Measurements from ENCODE around the gene DOCK8. TPM values are rescaled to one million over a fixed set of nuclear protein-coding genes. Genes with fewer than 3 reads are reported as not detected.

Gene DOCK8
- total RNA-seq, 6 experiments from 2014 or later = 5.8 to 20.5 (median 9.5) TPM

GRCh38 chr9:482739-483138, 268.1 kb downstream of the DOCK8 start:
- peaks cover 0 to 65% of the 10 kb centered on the region in 2 donors for H3K27me3 ChIP-seq
- H3K9me3 ChIP-seq = no peaks in the 10 kb centered on the region
- no peak for DNase-seq
- no peak overlapping the region for H3K27ac ChIP-seq
- H3K4me1 ChIP-seq = no peaks in the 10 kb centered on the region
- intact Hi-C loops (cut with DNase I) = no loop called here
- 88% methylated on average over 6 of the region's 7 CpGs for WGBS (ENCODE audit: insufficient coverage, low coverage, low lambda C conversion rate, missing lambda C conversion rate)
- TF ChIP-seq POLR2A (IDR thresholded peaks at IDR 0.05) (no peak), CTCF (IDR thresholded peaks at IDR 0.05) (no peak)
- H3K4me3 ChIP-seq = no peak overlapping the region
- no peak for ATAC-seq
- H3K36me3 ChIP-seq = no peaks in the 10 kb centered on the region

- Histone ChIP-seq H3K36me3 (no peaks in the 10 kb centered on the region), H3K27ac (no peak overlapping the region), H3K4me1 (peaks cover 0 to 13% (median 3%) of the 10 kb centered on the region in 4 donors), H3K9me3 (no peaks in the 10 kb centered on the region), H3K27me3 (peaks cover 0 to 48% of the 10 kb centered on the region in 2 donors), H3K4me3 (no peak overlapping the region)
- intact Hi-C loops (cut with DNase I) = no loop called here
- TF ChIP-seq POLR2A (IDR thresholded peaks at IDR 0.05) (no peak), CTCF (IDR thresholded peaks at IDR 0.05) (no peak)
- WGBS (ENCODE audit: insufficient coverage, low coverage, low lambda C conversion rate, missing lambda C conversion rate) = 68% methylated on average over 4 of the region's 4 CpGs
- no peak for DNase-seq
- no peak for ATAC-seq
Measured at GRCh38 chr9:486156-486555, 271.5 kb downstream of the DOCK8 start.

- intact Hi-C loops (cut with DNase I) = no loop called here
- DNase-seq (no peak), ATAC-seq (no peak)
- H3K4me1 ChIP-seq = peaks cover 0 to 13% (median 3%) of the 10 kb centered on the region in 4 donors
- WGBS (ENCODE audit: insufficient coverage, low coverage, low lambda C conversion rate, missing lambda C conversion rate) = 88% methylated on average over 2 of the region's 2 CpGs
- peaks cover 0 to 51% of the 10 kb centered on the region in 2 donors for H3K27me3 ChIP-seq
- no peaks in the 10 kb centered on the region for H3K9me3 ChIP-seq
- no peaks in the 10 kb centered on the region for H3K36me3 ChIP-seq
- no peak overlapping the region for H3K4me3 ChIP-seq
- no peak overlapping the region for H3K27ac ChIP-seq
- TF ChIP-seq POLR2A (IDR thresholded peaks at IDR 0.05) (no peak), CTCF (IDR thresholded peaks at IDR 0.05) (no peak)
Measured at GRCh38 chr9:487429-487828, 272.8 kb downstream of the DOCK8 start.

- intact Hi-C loops (cut with DNase I) = no loop called here
- Histone ChIP-seq H3K4me1 (peaks cover 0 to 13% (median 3%) of the 10 kb centered on the region in 4 donors), H3K27ac (no peak overlapping the region), H3K36me3 (no peaks in the 10 kb centered on the region), H3K4me3 (no peak overlapping the region), H3K27me3 (peaks cover 0 to 45% of the 10 kb centered on the region in 2 donors), H3K9me3 (no peaks in the 10 kb centered on the region)
- no peak for TF ChIP-seq CTCF (IDR thresholded peaks at IDR 0.05)
- no peak for TF ChIP-seq POLR2A (IDR thresholded peaks at IDR 0.05)
- no peak for DNase-seq
- 61% methylated on average over 2 of the region's 2 CpGs for WGBS (ENCODE audit: insufficient coverage, low coverage, low lambda C conversion rate, missing lambda C conversion rate)
- ATAC-seq = no peak
Measured at GRCh38 chr9:488448-488847, 273.8 kb downstream of the DOCK8 start.
